ENCODE data around the gene FAM185A. TPM values are rescaled to one million over a fixed set of nuclear protein-coding genes. Genes with fewer than 3 reads are reported as not detected.

Gene FAM185A
- total and polyA plus RNA-seq, 2 of the 4 experiments (the other 2 are of a cell fraction), result 3.6 to 4.3 TPM

- Histone ChIP-seq H3K4me3 (ENCODE audit: insufficient read depth, low read depth, low read length) (no peak overlapping the region), H3K27me3 (ENCODE audit: control insufficient read depth, insufficient read depth, low read length) (no peaks in the 10 kb centered on the region; the same call in 1 of the 2 replicates), H3K4me2 (ENCODE audit: low read depth, low read length) (no peak overlapping the region), H2BK15ac (ENCODE audit: low read depth, low read length) (no peak overlapping the region), H4K5ac (ENCODE audit: low read depth, low read length) (no peak overlapping the region), H3K23ac (ENCODE audit: low read depth, low read length) (no peak overlapping the region), H3K56ac (ENCODE audit: extremely low read depth, insufficient read depth, low read length) (no peak overlapping the region), H3K4ac (ENCODE audit: low read depth, low read length) (no peak overlapping the region), H3K9me3 (ENCODE audit: control insufficient read depth, insufficient read depth, low read length) (no peaks in the 10 kb centered on the region), H3K79me1 (ENCODE audit: low read depth in 1 of 2, low read length in 2 of 2) (no peaks in the 10 kb centered on the region), H3K4me1 (ENCODE audit: control insufficient read depth, insufficient read depth, low read length) (peaks cover 8% of the 10 kb centered on the region), H2AK9ac (replicated peaks; ENCODE audit: low read depth, low read length, poor library complexity) (no peak overlapping the region), H2BK20ac (ENCODE audit: low read depth, low read length) (no peak overlapping the region), H2AK5ac (ENCODE audit: low read depth, low read length) (no peak overlapping the region), H3K18ac (ENCODE audit: low read depth, low read length) (no peak overlapping the region), H3K27ac (ENCODE audit: insufficient read depth, low read length) (no peak overlapping the region), H3K9me1 (ENCODE audit: insufficient read depth, low read length) (no peaks in the 10 kb centered on the region; the same call in none of the 2 replicates), H3K14ac (replicated peaks; ENCODE audit: low read depth, low read length) (no peak overlapping the region), H2BK5ac (ENCODE audit: low read depth, low read length, poor library complexity, severe bottlenecking) (no peak overlapping the region), H2BK120ac (ENCODE audit: low read depth, low read length) (no peak overlapping the region), H2AFZ (replicated peaks; ENCODE audit: low read length, poor library complexity) (no peak overlapping the region), H4K20me1 (ENCODE audit: insufficient read depth, low read length) (no peaks in the 10 kb centered on the region), H3K36me3 (ENCODE audit: control insufficient read depth, insufficient read depth, low read length) (no peaks in the 10 kb centered on the region), H4K8ac (ENCODE audit: low read depth in 2 of 2, low read length in 2 of 2) (no peak overlapping the region), H4K91ac (ENCODE audit: insufficient read depth, low read depth, low read length) (no peak overlapping the region), H3K9ac (ENCODE audit: low read depth, low read length) (no peak overlapping the region)
- in situ Hi-C loops (cut with MboI; ENCODE audit: low sequenced_read_pairs), result no loop called here
- intact Hi-C loops (cut with micrococcal nuclease), result no loop called here
- ATAC-seq (ENCODE audit: low read depth), result no peak
- dilution Hi-C loops (cut with HindIII; ENCODE audit: low sequenced_read_pairs, unreplicated experiment), result no loop called here
- CTCF ChIA-PET, result interaction anchor here (0.7 to 0.8 kb wide), 2 partner anchors 11 to 26 kb away, joined by 3 read pairs; no protein-coding TSS in a partner anchor
- WGBS, 2 experiments (ENCODE audit: extremely low coverage in 2 of 2, insufficient read length in 1 of 2), result no CpG with 5 or more reads among the region's 4 CpGs
- POLR2A ChIA-PET (ENCODE audit: unreplicated experiment), result no interaction called here
- no TSS peak for BruUV-seq (replicated peaks)
- DNase-seq, result no peak
- TF ChIP-seq RCOR1 (IDR thresholded peaks at IDR 0.05; ENCODE audit: insufficient replicate concordance, low read length), result no peak
- no peak for TF ChIP-seq SMC3 (IDR thresholded peaks at IDR 0.05; ENCODE audit: low read depth, low read length)
- no peak for TF ChIP-seq NFE2L2 (IDR thresholded peaks at IDR 0.05; ENCODE audit: low read depth, low read length)
Observed at GRCh38 chr7:102817616-102818573, 69.1 kb downstream of the FAM185A start.
